Measurements from ENCODE around the gene ATG5.
"Not testable (repeated sequence)": the region's sequence is repeated elsewhere in the genome, so short reads cannot be mapped to it uniquely, and the experiment has no call there.

ATG5 gene

GRCh38 chr6:106309766-106310373 lies 15.7 kb downstream of the ATG5 start:
- DNase-seq (ENCODE audit: low spot score), result no peak

GRCh38 chr6:106308985-106309384 lies 16.6 kb downstream of the ATG5 start:
- DNase-seq (ENCODE audit: low spot score), result no peak

- no peak for DNase-seq (ENCODE audit: low spot score)
These were observed 19.8 kb downstream of the ATG5 start for GRCh38 chr6:106305740-106306139.

GRCh38 chr6:106300944-106301343 lies 24.6 kb downstream of the ATG5 start:
- peak; percentile 39 for DNase-seq (ENCODE audit: low spot score)

- DNase-seq (ENCODE audit: low spot score), result no peak
These were observed 25.4 kb downstream of the ATG5 start for GRCh38 chr6:106300020-106300780.

- DNase-seq (ENCODE audit: low spot score), result no peak
These were observed 32.4 kb downstream of the ATG5 start for GRCh38 chr6:106293116-106293515.

GRCh38 chr6:106290954-106291353 lies 34.6 kb downstream of the ATG5 start:
- no peak for DNase-seq (ENCODE audit: low spot score)

- no peak for DNase-seq (ENCODE audit: low spot score)
These were observed 35.5 kb downstream of the ATG5 start for GRCh38 chr6:106290032-106290431.

- DNase-seq (ENCODE audit: low spot score), result no peak
These were observed 38.3 kb downstream of the ATG5 start for GRCh38 chr6:106287215-106287614.

GRCh38 chr6:106286746-106287145 lies 38.8 kb downstream of the ATG5 start:
- no peak for DNase-seq (ENCODE audit: low spot score)

- DNase-seq (ENCODE audit: low spot score), result no peak
These were observed 42.1 kb downstream of the ATG5 start for GRCh38 chr6:106283481-106283880.

- no peak for DNase-seq (ENCODE audit: low spot score)
These were observed 43.9 kb downstream of the ATG5 start for GRCh38 chr6:106281661-106282060.

GRCh38 chr6:106281088-106281487 lies 44.5 kb downstream of the ATG5 start:
- no peak for DNase-seq (ENCODE audit: low spot score)

GRCh38 chr6:106279179-106279578 lies 46.4 kb downstream of the ATG5 start:
- no peak for DNase-seq (ENCODE audit: low spot score)

GRCh38 chr6:106275692-106276091 lies 49.9 kb downstream of the ATG5 start:
- no peak for DNase-seq (ENCODE audit: low spot score)

GRCh38 chr6:106273087-106273486 lies 52.5 kb downstream of the ATG5 start:
- no peak for DNase-seq (ENCODE audit: low spot score)

- no peak for DNase-seq (ENCODE audit: low spot score)
These were observed 53.3 kb downstream of the ATG5 start for GRCh38 chr6:106272287-106272686.

- DNase-seq (ENCODE audit: low spot score), result no peak
These were observed 55.1 kb downstream of the ATG5 start for GRCh38 chr6:106270414-106270813.

GRCh38 chr6:106269268-106269919 lies 56.2 kb downstream of the ATG5 start:
- DNase-seq (ENCODE audit: low spot score), result not testable (repeated sequence)

GRCh38 chr6:106268500-106268899 lies 57.1 kb downstream of the ATG5 start:
- DNase-seq (ENCODE audit: low spot score), result not testable (repeated sequence)

- DNase-seq (ENCODE audit: low spot score), result not testable (repeated sequence)
These were observed 61.1 kb downstream of the ATG5 start for GRCh38 chr6:106264433-106264832.

- DNase-seq (ENCODE audit: low spot score), result not testable (repeated sequence)
These were observed 65.8 kb downstream of the ATG5 start for GRCh38 chr6:106259748-106260147.

GRCh38 chr6:106258726-106259125 lies 66.8 kb downstream of the ATG5 start:
- DNase-seq (ENCODE audit: low spot score), result no peak
